ENCODE data around the gene MT4. TPM values are rescaled to one million over a fixed set of nuclear protein-coding genes. Genes with fewer than 3 reads are reported as not detected.

Gene MT4
- total RNA-seq, 1 experiment from 2014 or later: not detected

GRCh38 chr16:56519459-56520250, 45.2 kb upstream of the MT4 start, which contains the start of gene BBS2 (continued):
- TF ChIP-seq SMAD4 (CRISPR knock-in tag; IDR thresholded peaks at IDR 0.05) (no peak), ZNF317 (CRISPR knock-in tag; IDR thresholded peaks at IDR 0.05; ENCODE audit: borderline replicate concordance, low read depth) (no peak), JUN (CRISPR knock-in tag; IDR thresholded peaks at IDR 0.05) (peak; percentile 37; the same call in 1 of the 2 replicates), ETV6 (CRISPR knock-in tag; IDR thresholded peaks at IDR 0.05) (no peak), ZNF512 (CRISPR knock-in tag; IDR thresholded peaks at IDR 0.05; ENCODE audit: borderline replicate concordance) (no peak), NR2C2 (CRISPR knock-in tag; IDR thresholded peaks at IDR 0.05) (no peak), TCF7 (CRISPR knock-in tag; IDR thresholded peaks at IDR 0.05; ENCODE audit: low read depth) (no peak), SOX15 (CRISPR knock-in tag; IDR thresholded peaks at IDR 0.05) (no peak), ZSCAN18 (CRISPR knock-in tag; IDR thresholded peaks at IDR 0.05) (no peak), USF1 (CRISPR knock-in tag; IDR thresholded peaks at IDR 0.05) (0 out of 2 replicates have a peak, but pooled peaks have one; percentile 18), E2F1 (CRISPR knock-in tag; IDR thresholded peaks at IDR 0.05) (no peak), ZNF532 (CRISPR knock-in tag; IDR thresholded peaks at IDR 0.05; ENCODE audit: borderline replicate concordance) (no peak), FOXP1 (CRISPR knock-in tag; IDR thresholded peaks at IDR 0.05; ENCODE audit: borderline replicate concordance) (peak; percentile 83), TEAD1 (CRISPR knock-in tag; IDR thresholded peaks at IDR 0.05) (peak; percentile 48; the same call in 1 of the 2 replicates), USF2 (CRISPR knock-in tag; IDR thresholded peaks at IDR 0.05) (no peak), FOXJ3 (CRISPR knock-in tag; IDR thresholded peaks at IDR 0.05; ENCODE audit: borderline replicate concordance) (no peak), ZNF396 (CRISPR knock-in tag; IDR thresholded peaks at IDR 0.05; ENCODE audit: borderline replicate concordance) (no peak), FOXP4 (CRISPR knock-in tag; IDR thresholded peaks at IDR 0.05) (peak; percentile 91), MAX (CRISPR knock-in tag; IDR thresholded peaks at IDR 0.05) (peak; percentile 84), ERG (CRISPR knock-in tag; IDR thresholded peaks at IDR 0.05) (no peak), PREB (CRISPR knock-in tag; IDR thresholded peaks at IDR 0.05; ENCODE audit: borderline replicate concordance) (no peak)

Measured in WTC11 (cell line).